ENCODE data around the gene RSPH4A.
A peak's percentile ranks its signal among the peaks of the same experiment; 100 is the strongest.
"Not testable (repeated sequence)": the region's sequence is repeated elsewhere in the genome, so short reads cannot be mapped to it uniquely, and the experiment has no call there.

The RSPH4A gene

GRCh38 chr6:116662202-116662601 lies 45.9 kb downstream of the RSPH4A start:
- H3K4me1 Mint-ChIP-seq, result peaks cover 48% of the 10 kb centered on the region
- no peak overlapping the region for H3K4me3 Mint-ChIP-seq
- DNase-seq (no peak), ATAC-seq (peak; percentile 68)
- peak overlapping the region; percentile 25 for H3K27ac Mint-ChIP-seq
- H3K36me3 Mint-ChIP-seq (ENCODE audit: low read depth), result peaks cover 29% of the 10 kb centered on the region
- H3K9me3 Mint-ChIP-seq, result no peaks in the 10 kb centered on the region
- no peaks in the 10 kb centered on the region for H3K27me3 Mint-ChIP-seq

DNA sequence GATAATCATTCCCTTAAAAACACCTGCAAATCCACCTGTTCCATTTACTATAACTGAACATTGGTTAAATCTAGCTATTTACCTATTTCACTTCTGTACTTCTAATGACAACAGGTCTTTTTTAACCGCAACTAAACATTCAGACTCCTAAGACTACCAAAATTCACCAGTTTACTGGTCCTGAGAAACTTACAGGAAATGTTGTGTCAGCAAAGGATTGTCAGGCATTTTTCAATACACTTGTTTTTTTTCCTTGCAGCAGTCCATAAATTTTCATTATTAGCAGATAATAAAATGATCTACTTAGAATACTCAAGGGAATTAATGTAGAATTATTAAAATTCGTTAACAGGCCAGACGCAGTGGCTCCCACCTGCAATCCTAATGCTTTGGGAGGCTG lies 47.0 kb downstream of the RSPH4A start:
- H3K27me3 Mint-ChIP-seq, result no peaks in the 10 kb centered on the region
- H3K4me3 Mint-ChIP-seq, result no peak overlapping the region
- no peak overlapping the region for H3K27ac Mint-ChIP-seq
- ATAC-seq (no peak), DNase-seq (no peak)
- H3K9me3 Mint-ChIP-seq, result no peaks in the 10 kb centered on the region
- peaks cover 27% of the 10 kb centered on the region for H3K36me3 Mint-ChIP-seq (ENCODE audit: low read depth)
- peaks cover 56% of the 10 kb centered on the region for H3K4me1 Mint-ChIP-seq

GRCh38 chr6:116664169-116664568 lies 47.9 kb downstream of the RSPH4A start:
- peak overlapping the region; percentile 35 for H3K4me3 Mint-ChIP-seq
- H3K4me1 Mint-ChIP-seq, result peaks cover 57% of the 10 kb centered on the region
- not testable (repeated sequence) for H3K27ac Mint-ChIP-seq, H3K27me3 Mint-ChIP-seq, DNase-seq, H3K9me3 Mint-ChIP-seq, ATAC-seq
- peaks cover 28% of the 10 kb centered on the region for H3K36me3 Mint-ChIP-seq (ENCODE audit: low read depth)

DNA sequence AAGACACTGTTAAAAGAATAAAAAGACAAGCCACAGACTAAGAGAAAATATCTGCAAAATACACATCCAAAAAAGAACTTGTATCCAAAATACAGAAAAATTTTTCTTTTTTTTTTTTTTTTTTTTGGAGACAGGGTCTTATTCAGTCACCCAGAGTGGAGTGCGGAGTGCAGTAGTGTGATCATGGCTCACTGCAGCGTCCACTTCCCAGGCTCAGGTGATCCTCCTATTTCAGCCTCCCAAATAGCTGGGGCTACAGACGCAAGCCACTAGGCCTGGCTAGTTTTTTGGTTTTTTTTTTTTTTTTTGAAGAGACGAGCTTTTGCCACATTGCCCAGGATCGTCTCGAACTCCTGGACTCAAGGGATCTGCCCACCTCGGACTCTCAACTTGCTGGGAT lies 49.2 kb downstream of the RSPH4A start:
- no peaks in the 10 kb centered on the region for H3K9me3 Mint-ChIP-seq
- peaks cover 24% of the 10 kb centered on the region for H3K36me3 Mint-ChIP-seq (ENCODE audit: low read depth)
- no peak for ATAC-seq
- peak overlapping the region; percentile 70 for H3K4me3 Mint-ChIP-seq
- no peaks in the 10 kb centered on the region for H3K27me3 Mint-ChIP-seq
- H3K27ac Mint-ChIP-seq, result peak overlapping the region; percentile 51
- peaks cover 57% of the 10 kb centered on the region for H3K4me1 Mint-ChIP-seq
- no peak for DNase-seq

- H3K9me3 Mint-ChIP-seq, result no peaks in the 10 kb centered on the region
- ATAC-seq (no peak), DNase-seq (no peak)
- H3K27ac Mint-ChIP-seq, result peak overlapping the region; percentile 96
- peaks cover 51% of the 10 kb centered on the region for H3K4me1 Mint-ChIP-seq
- peak overlapping the region; percentile 99 for H3K4me3 Mint-ChIP-seq
- H3K27me3 Mint-ChIP-seq, result no peaks in the 10 kb centered on the region
- H3K36me3 Mint-ChIP-seq (ENCODE audit: low read depth), result peaks cover 24% of the 10 kb centered on the region
Measured at GRCh38 chr6:116666869-116667268, 50.6 kb downstream of the RSPH4A start.

- H3K9me3 Mint-ChIP-seq, result no peaks in the 10 kb centered on the region
- H3K27ac Mint-ChIP-seq, result peak overlapping the region; percentile 96
- peaks cover 43% of the 10 kb centered on the region for H3K4me1 Mint-ChIP-seq
- H3K4me3 Mint-ChIP-seq, result peak overlapping the region; percentile 99
- no peaks in the 10 kb centered on the region for H3K27me3 Mint-ChIP-seq
- no peak for DNase-seq
- H3K36me3 Mint-ChIP-seq (ENCODE audit: low read depth), result peaks cover 24% of the 10 kb centered on the region
- no peak for ATAC-seq
Measured at GRCh38 chr6:116667623-116668022, 51.3 kb downstream of the RSPH4A start.

DNA sequence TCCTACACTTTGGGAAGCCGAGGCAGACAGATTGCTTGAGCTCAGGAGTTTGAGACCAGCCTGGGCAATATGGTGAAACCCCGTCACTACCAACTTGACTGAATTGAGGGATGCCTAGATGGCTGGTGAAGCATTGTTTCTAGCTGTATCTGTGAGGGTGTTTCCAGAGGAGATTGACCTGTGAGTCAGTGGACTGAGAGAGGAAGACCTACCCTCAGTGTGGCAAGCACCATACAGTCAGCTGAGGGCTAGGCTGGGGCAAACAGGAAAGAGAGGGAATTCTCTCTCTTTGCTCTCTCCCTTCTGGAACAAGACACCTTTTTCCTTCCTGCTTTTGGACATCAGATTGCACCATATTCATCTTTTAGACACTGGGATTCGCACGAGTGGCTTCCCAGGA lies 56.0 kb downstream of the RSPH4A start:
- Mint-ChIP-seq H3K27me3 (no peaks in the 10 kb centered on the region), H3K4me3 (no peak overlapping the region), H3K9me3 (no peaks in the 10 kb centered on the region)

DNA sequence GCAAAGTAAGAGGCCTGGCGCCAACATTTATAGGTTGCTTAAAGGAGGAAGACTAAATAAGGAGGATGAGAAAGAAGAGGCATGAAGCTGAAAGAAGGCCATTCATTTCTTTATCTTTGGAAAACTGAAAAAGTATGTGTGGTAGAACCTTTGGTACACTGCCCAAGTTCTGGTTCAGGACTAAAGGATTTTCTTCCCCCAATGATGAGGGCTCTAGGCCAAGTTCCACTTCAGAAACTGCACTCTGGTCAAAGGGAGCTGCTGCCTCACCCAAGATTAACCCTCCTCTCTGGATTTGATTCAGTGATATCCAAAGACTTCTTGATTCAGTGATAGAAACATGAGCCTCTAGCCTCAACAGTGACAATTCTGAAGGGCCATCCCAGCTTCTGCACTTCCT lies 59.7 kb downstream of the RSPH4A start:
- Mint-ChIP-seq H3K4me3 (no peak overlapping the region), H3K4me1 (peaks cover 6% of the 10 kb centered on the region), H3K27me3 (no peaks in the 10 kb centered on the region), H3K27ac (no peak overlapping the region), H3K36me3 (ENCODE audit: low read depth) (peaks cover under 1% of the 10 kb centered on the region), H3K9me3 (no peaks in the 10 kb centered on the region)
- no peak for ATAC-seq
- no peak for DNase-seq

More for the DNA sequence above, 56.0 kb downstream of the RSPH4A start:
- Mint-ChIP-seq H3K27ac (no peak overlapping the region), H3K36me3 (ENCODE audit: low read depth) (peaks cover 5% of the 10 kb centered on the region), H3K4me1 (peaks cover 8% of the 10 kb centered on the region)
- ATAC-seq, result no peak
- no peak for DNase-seq

GRCh38 chr6:116680880-116681672 lies 64.8 kb downstream of the RSPH4A start, which contains the start of gene KPNA5:
Gene KPNA5 (plus strand): TSS chr6:116681211. CDS start chr6:116681335, 124 bp downstream.
- H3K36me3 Mint-ChIP-seq (ENCODE audit: low read depth), result peaks cover 22% of the 10 kb centered on the region
- peak within 1 kb of the TSS; percentile 97 for H3K27ac Mint-ChIP-seq
- peak within 1 kb of the TSS; percentile 93 for H3K4me3 Mint-ChIP-seq
- H3K4me1 Mint-ChIP-seq, result peaks cover 30% of the 10 kb centered on the region
- ATAC-seq (peak; percentile 97), DNase-seq (peak; percentile 93)
- no peaks in the 10 kb centered on the region for H3K27me3 Mint-ChIP-seq
- no peaks in the 10 kb centered on the region for H3K9me3 Mint-ChIP-seq

DNA sequence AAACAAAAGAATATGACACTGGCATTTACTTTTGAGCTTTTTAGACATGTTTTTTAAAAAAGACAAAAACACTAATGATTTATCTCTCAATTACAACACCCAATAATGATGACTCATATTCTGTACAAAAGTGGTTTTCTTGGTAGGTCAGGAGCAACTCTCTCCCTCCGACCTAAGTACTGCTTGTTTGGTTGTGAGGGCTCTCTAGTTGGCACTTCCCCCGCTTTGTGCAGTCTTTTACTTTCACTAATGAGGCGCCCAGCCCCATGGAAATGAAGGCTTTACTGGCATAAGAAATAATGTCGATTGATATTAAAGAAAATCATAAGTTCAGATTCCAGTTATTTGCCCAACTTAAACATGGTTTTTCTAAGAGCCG lies 66.0 kb downstream of the RSPH4A start:
- peaks cover 41% of the 10 kb centered on the region for H3K4me1 Mint-ChIP-seq
- peak; percentile 47 for ATAC-seq

More for the DNA sequence above, 66.0 kb downstream of the RSPH4A start:
- Mint-ChIP-seq H3K4me3 (peak overlapping the region; percentile 93), H3K9me3 (no peaks in the 10 kb centered on the region), H3K27ac (peak overlapping the region; percentile 81), H3K36me3 (ENCODE audit: low read depth) (peaks cover 25% of the 10 kb centered on the region), H3K27me3 (no peaks in the 10 kb centered on the region)
- peak; percentile 45 for DNase-seq

All from activated naive CD8-positive, alpha-beta T cell treated with anti-CD3 and anti-CD28 coated beads, Interleukin-2, amount 50 U/mL, for 24 hours (primary cell).